HG03460 (cell line): Measurements from ENCODE around the gene NFKBIB.

ENCODE experiments used
- ATAC-seq: cut with Tn5 transposase; IDR thresholded peaks from one replicate; pipeline ENCODE4 v1.9.1; 2021; ENCODE audit not compliant: unreplicated experiment

NFKBIB gene

DNA sequence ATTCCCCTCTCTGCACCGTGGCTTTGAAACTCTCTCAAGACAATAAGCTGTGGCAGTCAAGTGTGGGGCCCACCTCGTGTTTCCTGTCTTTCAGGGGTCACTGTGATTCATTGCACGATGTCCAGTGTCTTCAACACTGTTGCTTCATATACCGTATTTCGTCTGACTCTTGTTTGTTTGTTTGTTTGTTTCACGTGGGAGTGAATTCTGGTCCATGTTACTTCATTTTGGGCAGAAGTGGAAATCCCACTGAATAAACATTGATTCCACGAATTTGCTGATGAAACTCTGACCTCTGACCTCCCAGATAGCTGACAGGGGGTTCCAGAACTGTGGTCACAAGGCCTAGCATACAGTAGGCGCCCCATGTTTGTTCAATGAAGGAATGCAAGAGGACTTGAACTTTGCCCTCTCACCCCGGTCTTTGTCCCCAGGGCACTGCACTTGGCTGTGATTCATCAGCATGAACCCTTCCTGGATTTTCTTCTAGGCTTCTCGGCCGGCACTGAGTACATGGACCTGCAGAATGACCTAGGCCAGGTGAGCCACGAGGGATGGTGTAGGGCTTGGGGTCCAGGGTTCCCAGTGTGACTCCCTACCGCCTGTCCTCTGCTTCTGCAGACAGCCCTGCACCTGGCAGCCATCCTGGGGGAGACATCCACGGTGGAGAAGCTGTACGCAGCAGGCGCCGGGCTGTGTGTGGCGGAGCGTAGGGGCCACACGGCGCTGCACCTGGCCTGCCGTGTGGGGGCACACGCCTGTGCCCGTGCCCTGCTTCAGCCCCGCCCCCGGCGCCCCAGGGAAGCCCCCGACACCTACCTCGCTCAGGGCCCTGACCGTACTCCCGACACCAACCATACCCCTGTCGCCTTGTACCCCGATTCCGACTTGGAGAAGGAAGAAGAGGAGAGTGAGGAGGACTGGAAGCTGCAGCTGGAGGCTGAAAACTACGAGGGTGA, 5.1 kb downstream of the NFKBIB start:
- no peak for ATAC-seq

DNA sequence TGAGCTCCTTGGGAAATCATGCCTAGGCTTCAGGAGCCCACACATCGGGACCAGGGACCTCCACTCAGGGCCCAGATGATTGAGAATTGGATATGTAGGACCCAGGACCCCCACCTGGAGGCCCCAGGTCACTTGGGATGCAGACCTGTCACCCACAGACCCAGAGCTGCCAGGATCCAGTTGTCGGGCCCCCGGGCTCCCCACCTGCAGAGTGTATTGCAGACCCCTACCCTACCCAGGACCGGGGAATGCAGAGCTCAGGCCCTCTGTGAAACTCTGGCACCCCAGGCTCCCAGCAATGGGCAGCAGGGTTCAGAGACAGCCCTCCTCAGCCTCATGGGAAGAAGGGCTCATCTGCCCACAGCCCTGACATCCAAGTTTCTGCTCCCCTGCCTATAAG, 5.9 kb downstream of the NFKBIB start:
- no peak for ATAC-seq

DNA sequence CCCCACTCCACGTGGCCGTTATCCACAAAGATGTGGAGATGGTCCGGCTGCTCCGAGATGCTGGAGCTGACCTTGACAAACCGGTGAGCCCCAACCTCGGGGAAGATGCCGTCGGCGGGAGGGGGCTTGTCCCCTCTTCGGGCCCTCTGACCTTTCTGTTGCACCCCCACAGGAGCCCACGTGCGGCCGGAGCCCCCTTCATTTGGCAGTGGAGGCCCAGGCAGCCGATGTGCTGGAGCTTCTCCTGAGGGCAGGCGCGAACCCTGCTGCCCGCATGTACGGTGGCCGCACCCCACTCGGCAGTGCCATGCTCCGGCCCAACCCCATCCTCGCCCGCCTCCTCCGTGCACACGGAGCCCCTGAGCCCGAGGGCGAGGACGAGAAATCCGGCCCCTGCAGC, 7.5 kb downstream of the NFKBIB start:
- no peak for ATAC-seq

DNA sequence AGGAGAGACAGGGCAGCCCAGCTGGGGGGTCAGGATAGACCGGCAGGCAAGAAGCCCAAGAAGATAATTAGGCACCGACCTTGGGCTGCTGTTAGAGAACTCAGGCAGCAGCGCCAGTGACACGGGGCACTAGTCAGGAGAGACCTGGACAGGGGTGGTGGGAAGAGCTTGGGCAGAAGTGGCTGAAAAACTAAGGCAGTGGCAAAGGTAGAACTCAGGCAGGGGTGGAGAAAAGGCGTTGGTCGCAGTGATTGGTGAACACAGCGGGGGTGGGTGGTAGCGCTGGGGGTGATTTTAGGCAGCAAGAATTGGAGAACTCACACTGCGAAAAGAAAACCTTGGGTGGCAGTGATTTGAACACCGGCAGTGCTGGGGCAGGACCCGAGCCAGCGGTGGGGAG, 7.9 kb downstream of the NFKBIB start:
- no peak for ATAC-seq

DNA sequence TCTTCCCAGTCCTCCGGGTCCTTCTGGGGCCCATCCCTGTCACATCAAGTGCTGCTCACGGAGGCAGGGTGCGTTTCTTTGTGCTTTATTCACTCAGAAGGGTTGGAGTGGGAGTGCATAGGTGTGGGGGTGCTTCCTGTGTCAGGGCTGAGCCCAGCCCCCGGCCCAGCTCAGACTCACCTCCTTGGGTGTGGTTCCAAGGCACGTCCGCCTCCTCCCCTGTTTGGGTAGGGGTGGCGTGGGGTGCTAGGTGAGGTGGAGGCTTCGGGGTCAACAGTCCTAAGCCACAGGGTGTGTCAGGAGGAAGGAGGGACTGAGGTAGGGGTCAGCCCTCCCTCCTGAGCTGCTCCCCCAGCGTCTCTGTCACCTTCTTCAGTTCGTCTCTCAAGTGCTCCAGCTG, 9.1 kb downstream of the NFKBIB start:
- no peak for ATAC-seq

DNA sequence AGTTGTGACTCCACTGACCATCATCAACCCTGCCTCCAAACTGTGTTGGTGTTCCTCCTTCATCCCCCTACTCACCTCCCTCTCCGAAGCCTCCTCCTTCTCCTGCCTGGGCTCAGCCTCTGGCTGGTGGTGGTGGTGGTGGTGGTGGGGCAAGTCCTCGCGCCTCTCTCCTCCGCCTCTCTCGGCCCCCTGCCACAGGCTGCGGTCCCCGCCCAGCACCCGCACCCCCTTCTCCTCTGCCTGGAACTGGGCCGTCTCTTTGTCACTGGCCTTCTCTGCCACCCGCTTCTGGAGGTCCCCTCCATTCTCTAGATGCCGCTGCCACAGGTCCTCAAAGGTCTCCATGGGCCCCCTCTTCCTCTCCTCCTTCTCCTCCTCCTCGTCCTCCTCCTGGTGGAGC, 10.7 kb downstream of the NFKBIB start:
- ATAC-seq: no peak

DNA sequence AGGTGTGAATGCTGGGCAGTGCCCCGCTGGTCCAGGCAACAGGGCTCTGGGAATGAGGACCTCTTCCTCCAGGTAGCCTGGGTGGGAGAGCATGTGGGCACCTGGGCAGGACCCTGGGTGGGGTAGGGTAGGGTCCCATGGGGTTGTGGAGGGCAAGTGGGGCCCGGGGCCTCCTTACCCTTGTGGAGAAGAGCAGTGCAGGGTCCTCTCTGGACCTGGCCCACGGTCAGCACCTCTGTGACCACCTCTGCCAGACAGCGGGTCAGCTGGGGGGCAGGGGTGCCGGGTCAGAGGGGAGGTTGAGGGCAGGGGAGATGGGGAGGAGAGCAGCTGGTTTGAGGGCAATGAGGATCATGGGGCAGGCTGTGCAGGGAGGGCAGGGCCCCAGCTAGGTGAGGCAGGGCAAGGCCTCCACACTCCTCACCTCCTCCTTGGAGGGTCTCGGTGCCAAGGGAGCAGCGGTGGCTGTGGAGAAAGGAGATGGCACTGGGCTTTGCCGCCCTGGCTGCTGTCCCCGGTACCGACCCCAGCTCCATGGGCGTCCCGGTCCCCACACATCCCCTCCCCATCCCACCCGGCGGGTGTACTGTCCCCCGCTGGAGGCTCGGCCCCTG, 11.7 kb downstream of the NFKBIB start:
- ATAC-seq: no peak

DNA sequence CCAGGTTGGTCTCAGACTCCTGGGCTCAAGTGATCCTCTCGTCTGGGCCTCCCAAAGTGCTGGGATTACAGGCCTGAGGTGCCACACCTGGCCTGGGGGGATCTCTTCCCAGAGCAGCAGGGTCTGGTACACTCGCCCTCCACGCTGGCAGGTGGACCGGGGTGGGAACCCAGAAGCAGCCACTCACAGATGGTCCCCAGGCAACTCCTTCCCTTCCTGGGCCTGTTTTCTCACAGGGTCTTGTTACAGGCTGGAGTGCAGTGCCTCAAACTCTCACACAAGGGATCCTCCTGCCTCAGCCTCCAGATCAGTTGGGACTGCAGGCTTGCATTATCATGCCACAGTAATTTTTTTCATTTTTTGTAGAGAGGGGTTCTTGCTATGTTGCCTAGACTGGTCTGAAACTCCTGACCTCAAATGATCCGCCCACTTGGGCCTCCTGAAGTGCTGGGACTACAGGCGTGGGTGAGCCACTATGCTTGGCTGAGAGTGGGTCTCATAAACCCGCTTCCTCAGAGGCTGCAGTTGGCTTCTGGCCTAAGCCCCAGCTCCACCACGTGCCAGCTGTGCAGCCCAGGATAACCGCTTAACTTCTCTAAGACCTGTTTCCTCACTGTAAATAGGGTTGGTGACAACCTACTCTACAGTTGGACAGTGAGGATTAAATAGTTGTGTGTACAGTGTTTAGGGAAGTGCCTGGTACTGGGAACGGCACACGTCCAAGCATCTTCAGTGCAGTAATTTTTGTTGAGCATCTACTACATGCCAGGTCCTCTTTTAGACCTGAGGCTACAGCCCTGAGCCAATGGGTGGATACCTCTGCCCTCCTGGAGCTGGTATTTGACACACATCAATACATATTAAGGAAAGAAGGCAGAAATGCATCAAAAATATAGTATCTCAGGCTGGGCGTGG, 13.1 kb downstream of the NFKBIB start:
- ATAC-seq: no peak

DNA sequence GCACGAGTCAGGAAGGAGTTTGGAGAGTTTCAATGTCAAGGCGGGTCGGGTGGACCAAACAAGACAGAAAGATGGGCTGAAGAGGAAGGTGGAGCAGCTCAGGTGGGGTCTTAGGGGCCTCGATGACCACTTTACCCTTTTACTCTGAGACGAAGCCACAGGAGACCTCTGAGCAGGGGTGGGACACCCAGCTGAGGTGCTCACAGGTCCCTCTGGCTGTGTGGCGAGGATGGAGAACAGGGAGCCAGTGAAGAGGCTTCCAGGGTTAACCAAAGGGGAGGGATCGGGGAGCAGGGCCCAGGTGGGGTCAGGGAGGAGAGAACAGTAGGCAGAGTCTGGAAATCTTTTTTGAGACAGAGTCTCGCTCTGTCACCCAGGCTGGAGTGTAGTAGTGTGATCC, 14.2 kb downstream of the NFKBIB start:
- no peak for ATAC-seq

DNA sequence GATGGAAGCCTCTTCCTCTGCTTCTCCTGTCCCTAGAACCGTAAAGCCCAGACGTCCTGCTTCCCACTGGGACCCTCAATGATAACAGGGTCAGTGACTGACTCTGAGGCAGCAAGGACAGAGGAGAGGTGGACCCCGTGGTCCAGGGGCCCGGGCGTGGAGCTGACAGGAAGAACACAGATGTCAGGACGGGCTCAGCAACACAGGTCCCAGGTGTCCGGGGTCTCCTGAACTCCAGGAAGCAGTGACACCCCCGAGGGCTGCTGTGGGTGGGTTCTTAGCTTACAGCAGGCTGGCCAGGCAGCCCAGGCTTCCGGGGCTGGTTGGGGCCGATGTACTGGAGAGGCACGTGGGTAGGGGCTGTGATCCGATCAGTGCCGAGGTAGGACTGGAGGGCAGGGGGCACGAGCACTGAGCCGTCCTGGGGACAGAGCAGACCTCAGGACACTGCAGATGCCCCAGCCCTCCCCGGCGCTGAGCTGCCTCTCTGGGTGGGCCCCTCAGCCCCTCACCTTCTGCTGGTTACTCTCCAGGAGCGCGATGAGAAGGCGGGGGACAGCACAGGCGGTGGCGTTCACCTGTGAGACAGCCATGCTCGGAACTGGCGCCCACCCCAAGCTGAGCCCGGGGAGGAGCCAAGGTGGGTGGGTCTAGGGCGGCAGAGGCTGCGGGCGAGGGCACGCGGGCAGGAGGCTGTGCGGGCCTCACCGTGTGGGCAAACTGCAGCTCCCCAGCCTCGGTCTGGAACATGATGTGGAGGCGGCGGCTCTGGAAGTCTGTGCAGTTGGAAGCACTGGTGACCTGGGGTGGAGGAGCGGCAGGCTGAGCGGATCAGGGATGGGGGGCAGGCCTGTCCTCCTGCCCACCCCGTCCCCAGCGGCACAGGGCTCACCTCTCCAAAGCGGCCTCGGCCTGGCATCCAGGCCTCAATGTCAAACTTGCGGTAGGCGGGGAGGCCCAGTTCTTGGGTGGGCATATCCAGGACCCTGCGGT, 15.9 kb downstream of the NFKBIB start:
- ATAC-seq: no peak

DNA sequence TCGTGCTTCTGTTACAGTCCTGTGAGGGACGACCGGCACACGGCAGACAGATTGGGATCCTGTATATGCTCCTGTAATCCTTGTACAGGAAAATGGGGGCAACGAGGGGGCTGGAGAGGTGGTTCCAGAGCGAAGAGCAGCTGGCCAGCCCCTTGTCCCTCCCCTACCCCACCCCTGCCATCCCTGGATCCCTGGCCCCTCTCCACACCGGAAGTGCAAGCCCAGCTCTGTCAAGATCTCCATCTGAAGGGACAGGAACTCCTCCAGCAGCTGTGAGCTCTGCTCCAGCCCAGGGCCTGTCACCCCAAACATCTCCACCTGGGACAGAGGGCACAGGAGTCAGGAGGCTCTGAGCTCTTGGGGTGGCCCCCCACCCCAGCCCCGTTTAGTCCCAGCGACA, 17.7 kb downstream of the NFKBIB start:
- ATAC-seq: no peak

DNA sequence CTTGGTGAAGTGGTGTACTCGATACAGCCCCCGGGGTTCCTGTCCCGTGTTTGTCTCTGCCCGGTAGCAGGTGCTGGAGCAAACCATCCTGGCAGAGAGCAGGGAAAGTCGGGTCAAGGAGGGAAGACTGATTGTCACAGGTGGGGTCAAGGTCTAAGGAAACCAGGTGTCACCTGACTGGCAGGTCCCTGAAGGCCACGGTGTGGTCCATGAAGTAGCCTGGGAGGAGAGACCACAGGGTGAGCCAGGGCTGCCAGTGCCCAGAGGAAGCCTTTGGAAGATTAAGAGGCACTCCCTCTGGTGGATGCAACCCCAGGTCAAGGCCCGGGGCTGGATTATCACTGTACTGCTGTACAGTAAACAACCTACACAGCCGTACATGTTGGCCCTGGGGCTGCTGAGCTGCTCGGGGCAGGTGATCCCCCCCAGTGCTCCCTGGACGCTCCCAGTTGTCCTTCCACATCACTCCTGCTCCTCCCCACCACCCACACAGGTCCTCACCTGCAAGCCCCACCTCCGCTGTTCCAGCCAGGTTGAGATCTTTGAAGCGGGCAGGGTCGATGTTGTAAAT, 18.2 kb downstream of the NFKBIB start:
- ATAC-seq: no peak

DNA sequence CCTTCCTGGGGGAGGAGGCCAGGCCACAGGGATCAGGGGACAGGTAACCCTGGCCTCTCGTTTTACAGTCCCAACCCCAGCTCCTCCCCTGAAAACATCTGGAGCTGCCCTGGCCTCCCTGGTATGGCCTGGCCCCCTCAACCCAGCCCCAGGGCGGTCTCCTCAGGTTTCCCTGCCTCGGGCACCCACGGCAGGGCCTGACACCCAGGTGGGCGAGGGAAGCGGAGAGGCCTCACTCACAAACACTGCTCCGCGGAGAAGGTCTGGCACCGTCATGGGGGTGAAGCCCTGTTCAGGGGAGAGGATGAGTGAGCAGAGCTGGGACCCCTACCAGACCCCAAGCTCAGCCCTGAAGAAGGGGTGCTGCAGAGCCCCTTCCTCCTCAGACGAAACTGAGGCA, 18.8 kb downstream of the NFKBIB start:
- ATAC-seq: no peak

DNA sequence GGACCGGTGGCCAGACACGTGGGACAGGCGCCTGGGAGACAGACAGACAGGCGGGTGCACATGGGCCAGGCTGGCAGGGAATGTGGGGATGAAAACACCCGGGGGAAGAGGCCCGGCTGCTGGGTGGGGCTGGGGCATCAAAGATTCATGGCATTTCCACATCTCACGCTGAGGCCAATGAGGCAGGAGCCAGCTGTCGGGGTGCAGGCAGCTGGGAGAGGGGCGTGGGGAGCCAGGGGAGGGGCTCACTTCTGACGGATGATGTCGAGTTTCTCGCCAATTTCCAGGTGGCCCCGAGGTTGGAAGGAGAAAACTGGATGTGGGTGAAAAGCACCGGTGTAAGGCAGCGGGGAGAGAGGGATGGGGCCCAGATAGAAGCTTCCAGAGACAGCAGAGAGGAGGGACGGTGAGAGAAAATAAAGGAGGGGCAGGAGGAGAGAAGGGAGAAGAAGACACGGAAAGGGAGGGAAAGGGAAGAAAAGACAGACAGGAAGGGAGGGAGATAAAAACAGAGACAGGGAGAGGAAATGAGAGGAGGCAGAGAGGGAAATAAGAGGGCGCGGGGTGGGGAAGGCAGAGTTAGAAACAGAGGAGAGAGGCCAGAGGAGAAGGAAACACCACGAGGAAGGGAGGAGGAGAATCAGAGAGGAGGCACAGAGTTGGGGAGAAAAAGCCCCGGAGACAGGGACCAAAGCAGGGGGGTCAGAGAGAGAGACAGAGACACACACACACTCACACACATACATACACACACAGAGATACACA, 20.2 kb downstream of the NFKBIB start:
- no peak for ATAC-seq

DNA sequence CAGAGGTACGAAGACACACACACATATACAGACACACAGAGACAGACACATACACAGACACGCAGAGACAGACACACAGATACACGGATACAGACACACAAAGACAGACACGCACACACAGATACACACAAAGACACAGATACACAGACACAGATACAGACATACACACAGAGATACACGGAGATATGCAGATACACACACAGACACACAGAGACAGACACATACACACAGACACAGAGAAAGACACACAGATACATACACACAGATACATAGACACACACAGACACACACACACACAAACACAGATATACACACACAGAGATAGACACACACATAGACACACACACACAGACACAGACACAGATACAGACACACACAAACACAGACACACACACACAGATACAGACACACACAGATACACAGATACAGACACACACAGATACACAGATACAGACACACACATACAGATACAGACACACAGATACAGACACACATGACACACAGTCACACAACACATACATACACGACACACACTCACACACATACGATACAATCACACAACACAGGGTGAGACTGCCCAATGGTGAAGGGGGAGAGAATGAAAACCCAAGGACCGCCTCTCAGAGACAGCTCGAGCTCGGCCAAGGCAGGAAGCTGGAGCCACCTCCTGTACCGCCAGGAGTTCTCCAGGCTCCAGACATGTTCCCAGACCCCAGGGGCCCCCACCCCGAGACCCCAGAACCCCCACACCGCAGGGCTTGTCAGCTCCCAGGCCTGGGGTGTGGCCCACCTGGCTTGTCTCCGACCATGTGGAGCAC, 21.0 kb downstream of the NFKBIB start:
- ATAC-seq: no peak

DNA sequence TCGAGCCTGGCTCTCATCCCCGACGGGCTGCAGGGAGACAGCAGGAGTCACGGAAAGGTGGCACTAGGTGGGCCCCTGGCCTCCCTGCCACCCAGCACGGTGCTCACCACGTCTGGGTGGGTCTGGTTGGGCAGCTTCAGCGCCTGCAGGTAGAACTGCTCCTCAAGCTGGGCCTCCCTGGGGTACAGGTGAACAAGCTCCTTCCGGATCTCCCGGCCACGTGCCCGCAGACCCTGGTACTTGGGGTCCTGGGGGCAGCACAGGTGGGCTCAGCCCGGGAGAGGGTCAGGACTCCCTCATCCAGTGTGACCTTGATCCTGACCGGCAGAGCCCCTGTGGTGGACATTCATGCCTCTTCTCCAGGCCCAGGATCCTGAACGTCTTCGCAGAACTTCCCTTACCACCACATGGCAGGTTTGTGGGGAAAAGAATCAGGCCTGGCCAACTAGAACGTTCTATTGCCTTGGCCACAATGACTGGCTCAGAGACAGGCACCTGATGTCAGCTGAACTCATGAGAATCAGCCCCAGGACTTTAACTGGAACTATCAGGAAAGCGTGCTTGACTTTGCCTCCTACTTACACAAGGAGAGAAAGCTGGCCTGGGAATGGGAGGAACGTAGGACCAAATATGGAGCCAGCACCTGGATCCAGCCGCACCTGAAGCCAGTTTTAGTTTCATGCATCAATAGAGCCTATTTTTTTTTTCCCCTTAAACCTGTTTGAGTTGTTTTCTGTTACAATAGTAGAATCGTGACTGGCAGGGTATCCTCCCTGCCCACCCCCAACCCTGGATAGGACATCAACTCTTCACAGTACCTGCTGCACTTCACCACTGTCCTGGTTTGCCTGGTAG, 21.9 kb downstream of the NFKBIB start:
- ATAC-seq: no peak

DNA sequence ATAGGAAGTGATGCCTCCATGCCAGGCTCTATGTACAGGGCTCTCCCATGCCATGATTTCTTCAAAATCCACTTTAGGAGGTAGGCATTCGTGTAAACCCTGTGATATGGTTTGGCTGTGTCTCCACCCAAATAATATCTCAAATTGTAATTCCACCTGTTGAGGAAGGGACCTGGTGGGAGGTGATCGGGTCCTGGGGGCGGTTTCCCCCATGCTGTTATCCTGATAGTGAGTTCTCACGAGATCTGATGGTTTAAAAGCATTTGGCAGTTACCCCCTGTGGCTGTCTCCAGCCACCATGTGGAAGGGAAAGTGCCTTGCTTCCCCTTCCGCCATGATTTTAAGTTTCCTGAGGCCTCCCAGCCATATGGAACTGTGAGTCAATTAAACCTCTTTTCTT, 22.7 kb downstream of the NFKBIB start:
- ATAC-seq: no peak
